ENCODE measurements around the gene NHLRC4.
A peak's percentile ranks its signal among the peaks of the same experiment; 100 is the strongest.

Gene NHLRC4

DNA sequence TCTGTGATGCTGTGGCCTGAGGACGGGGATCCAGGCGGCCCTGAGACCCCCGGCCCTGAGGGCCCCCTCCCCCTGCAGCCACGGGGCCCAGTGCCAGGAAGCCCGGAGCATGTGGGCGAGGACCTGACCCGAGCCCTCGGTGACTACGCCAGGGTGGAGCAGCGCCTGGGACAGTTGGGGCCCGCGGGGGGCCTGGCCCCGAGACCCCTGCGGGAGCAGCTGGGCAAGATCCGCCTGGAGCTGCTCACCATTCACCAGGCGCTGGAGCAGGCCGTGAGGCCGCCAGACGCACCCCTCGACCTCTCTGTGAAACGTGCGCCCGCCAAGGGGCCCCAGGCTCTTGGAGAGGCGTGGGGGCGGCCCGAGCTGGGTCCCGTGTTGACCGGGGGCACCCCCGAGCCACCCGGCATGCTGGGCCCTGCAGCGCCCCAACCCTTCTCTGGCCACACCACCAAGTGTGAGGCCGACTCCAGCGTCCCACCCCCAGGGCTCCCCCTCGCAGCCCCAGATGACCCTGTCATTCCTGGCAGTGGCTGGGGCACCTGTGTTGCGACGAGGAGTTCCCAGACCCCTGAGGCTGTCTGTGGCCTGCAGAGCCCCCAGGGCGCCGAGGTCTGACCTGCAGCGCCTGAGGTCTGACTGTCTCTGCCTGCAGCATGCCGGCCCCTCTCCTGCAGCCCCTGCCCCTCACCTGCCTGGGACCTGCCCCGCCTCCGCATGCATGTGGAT, 2.0 kb upstream of the NHLRC4 start:
- Histone ChIP-seq H3K4me1 (ENCODE audit: control insufficient read depth, insufficient read depth, low read length) (peaks cover 15% of the 10 kb centered on the region), H3K9me3 (ENCODE audit: control insufficient read depth, low read length) (no peaks in the 10 kb centered on the region), H3K4me3 (ENCODE audit: low read length) (no peak overlapping the region), H3K36me3 (ENCODE audit: control insufficient read depth, insufficient read depth, low read length, severe bottlenecking) (no peaks in the 10 kb centered on the region), H3K9ac (ENCODE audit: low read length) (no peak overlapping the region), H3K27me3 (replicated peaks; ENCODE audit: control insufficient read depth, insufficient read depth, low read length) (peaks cover 8% of the 10 kb centered on the region)
- no peak for DNase-seq (ENCODE audit: low read depth)

DNA sequence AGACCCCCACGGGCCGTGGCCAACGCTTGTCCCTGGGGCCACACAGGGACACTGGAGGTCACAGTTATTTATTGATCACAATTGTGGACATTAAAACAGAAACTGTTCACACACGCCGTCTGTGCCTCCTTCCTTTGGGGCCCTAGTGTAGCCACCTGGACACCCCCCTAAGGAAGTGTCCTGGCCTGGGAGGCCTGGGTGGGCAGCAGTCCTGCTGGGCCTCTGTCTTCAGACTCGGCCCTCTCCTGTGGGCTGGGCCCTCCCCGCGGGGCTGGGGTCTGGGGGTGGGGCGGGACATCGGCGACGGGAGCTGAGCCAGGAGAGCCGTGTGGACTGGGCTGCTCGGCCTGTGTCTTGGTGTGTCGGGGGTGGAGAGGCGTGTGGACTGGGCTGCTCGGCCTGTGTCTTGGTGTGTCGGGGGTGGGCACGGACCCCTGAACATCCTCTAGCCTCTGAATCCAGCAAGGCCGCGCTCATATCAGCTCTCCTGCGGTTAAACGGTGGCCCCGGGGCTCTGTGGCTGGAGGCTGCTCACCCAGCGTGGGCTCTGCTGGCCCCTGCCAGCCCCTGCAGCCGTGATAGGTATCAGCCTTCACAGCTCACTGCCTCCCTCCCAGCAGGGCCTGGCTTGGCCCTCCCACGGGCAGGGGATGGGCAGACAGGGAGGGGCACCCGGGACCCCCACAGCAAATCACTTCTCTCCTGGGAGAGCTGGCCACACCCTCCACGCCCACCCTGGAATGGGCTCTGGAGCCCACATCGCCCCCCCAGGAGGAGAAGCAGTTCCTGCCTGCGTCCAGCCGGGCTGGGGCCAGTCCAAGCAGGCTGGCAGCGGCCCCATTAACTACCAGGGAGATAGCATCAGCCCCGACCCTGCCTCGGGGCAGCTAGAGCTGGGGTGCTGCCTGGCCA, 1.1 kb upstream of the NHLRC4 start:
- Histone ChIP-seq H3K9ac (ENCODE audit: low read length) (no peak overlapping the region), H3K27me3 (replicated peaks; ENCODE audit: control insufficient read depth, insufficient read depth, low read length) (peaks cover 8% of the 10 kb centered on the region), H3K4me3 (ENCODE audit: low read length) (no peak overlapping the region), H3K36me3 (ENCODE audit: control insufficient read depth, insufficient read depth, low read length, severe bottlenecking) (no peaks in the 10 kb centered on the region), H3K4me1 (ENCODE audit: control insufficient read depth, insufficient read depth, low read length) (peaks cover 15% of the 10 kb centered on the region), H3K9me3 (ENCODE audit: control insufficient read depth, low read length) (no peaks in the 10 kb centered on the region)
- DNase-seq (ENCODE audit: low read depth) = peak; percentile 28

DNA sequence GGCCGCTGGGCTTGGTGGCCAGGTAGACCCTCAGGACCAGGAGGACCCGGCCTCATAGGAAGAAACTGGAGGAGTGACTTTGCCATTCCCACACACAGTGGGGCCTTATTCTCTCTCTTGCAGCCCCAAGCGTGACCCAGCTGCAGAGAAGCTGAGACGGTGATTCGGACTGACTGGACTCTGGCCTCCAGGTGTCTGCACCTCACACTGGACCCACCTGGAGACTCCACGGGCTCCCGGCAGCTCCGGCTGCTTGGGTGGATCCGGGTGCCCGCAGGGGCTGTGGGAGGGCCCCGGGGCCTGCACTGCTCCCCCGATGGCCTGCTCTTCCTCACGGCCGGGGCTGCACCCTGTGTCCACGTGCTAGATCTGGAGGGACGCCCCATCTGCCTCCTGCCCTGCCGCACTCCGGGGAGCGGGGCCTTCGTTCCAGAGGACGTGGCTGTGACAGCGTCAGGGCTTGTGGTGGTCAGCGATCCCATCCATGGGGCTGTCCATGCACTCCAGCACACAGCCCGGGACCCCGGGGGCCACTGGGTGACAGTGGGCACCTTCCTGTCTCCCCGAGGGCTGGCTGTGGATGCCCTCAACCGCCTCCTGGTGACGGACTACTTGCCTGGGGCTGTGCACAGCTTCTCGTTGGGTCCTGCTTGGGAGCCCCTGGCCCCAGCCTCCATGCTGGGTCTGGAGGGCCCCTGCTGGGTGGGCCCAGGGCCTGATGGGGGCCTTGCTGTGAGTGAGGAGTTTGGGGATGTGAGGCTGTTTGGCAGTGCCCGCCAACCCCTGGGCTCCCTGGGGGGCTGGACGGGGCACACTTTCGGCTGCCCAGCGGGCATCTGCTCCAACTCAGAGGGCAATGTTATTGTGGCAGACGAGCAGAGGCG, 810 bp downstream of the NHLRC4 start:
- Histone ChIP-seq H3K9me3 (ENCODE audit: control insufficient read depth, low read length) (no peaks in the 10 kb centered on the region), H3K4me1 (ENCODE audit: control insufficient read depth, insufficient read depth, low read length) (peaks cover 15% of the 10 kb centered on the region), H3K27me3 (replicated peaks; ENCODE audit: control insufficient read depth, insufficient read depth, low read length) (no peaks in the 10 kb centered on the region), H3K9ac (ENCODE audit: low read length) (peak overlapping the region; percentile 66), H3K4me3 (ENCODE audit: low read length) (no peak overlapping the region), H3K36me3 (ENCODE audit: control insufficient read depth, insufficient read depth, low read length, severe bottlenecking) (no peaks in the 10 kb centered on the region)
- no peak for DNase-seq (ENCODE audit: low read depth)

DNA sequence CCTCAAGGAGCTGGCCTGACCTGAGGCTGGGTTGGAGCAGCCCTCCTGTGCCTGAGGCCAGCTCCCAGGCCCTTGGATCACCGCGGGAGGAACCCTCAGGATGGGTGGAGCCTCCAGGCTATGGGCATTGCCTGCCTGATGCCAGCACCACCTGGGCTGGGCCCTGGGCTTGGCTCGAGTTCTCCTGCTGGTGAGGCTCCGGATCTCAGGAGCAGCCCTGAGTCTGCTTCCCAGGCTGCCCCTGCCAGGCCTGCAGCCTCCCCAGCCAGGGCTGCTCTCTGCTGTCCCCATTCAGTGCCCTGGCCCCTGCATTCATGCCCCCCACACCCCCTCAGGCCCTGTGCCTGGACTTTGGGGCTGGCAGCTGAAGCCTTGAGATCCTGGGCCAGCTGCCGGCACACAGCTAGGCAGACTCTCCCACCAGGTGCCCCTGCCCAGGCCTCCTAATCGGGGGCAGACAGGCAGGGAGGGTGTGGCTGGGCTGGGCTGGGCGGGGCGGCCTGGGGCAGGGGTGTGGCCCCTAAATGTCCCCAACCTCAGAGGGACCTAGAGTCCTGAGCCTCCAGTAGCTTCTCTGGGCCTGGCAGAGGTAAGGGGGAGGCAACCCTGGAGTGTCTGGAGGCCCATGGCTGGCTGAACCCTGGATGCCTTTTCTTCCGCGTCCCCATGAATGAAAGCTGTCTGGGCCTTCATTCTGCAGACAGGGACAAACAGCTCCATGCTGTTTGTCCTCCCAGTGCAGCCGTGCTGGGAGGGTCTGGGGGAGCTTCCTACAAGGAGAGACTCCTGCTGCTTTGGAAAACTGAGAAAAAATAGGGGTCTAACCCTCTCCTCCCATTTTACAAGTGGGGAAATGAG, 1.8 kb downstream of the NHLRC4 start:
- no peak for DNase-seq (ENCODE audit: low read depth)
- Histone ChIP-seq H3K9me3 (ENCODE audit: control insufficient read depth, low read length) (no peaks in the 10 kb centered on the region), H3K9ac (ENCODE audit: low read length) (peak overlapping the region; percentile 86), H3K36me3 (ENCODE audit: control insufficient read depth, insufficient read depth, low read length, severe bottlenecking) (no peaks in the 10 kb centered on the region), H3K27me3 (replicated peaks; ENCODE audit: control insufficient read depth, insufficient read depth, low read length) (no peaks in the 10 kb centered on the region), H3K4me3 (ENCODE audit: low read length) (peak overlapping the region; percentile 87), H3K4me1 (ENCODE audit: control insufficient read depth, insufficient read depth, low read length) (peaks cover 15% of the 10 kb centered on the region)

DNA sequence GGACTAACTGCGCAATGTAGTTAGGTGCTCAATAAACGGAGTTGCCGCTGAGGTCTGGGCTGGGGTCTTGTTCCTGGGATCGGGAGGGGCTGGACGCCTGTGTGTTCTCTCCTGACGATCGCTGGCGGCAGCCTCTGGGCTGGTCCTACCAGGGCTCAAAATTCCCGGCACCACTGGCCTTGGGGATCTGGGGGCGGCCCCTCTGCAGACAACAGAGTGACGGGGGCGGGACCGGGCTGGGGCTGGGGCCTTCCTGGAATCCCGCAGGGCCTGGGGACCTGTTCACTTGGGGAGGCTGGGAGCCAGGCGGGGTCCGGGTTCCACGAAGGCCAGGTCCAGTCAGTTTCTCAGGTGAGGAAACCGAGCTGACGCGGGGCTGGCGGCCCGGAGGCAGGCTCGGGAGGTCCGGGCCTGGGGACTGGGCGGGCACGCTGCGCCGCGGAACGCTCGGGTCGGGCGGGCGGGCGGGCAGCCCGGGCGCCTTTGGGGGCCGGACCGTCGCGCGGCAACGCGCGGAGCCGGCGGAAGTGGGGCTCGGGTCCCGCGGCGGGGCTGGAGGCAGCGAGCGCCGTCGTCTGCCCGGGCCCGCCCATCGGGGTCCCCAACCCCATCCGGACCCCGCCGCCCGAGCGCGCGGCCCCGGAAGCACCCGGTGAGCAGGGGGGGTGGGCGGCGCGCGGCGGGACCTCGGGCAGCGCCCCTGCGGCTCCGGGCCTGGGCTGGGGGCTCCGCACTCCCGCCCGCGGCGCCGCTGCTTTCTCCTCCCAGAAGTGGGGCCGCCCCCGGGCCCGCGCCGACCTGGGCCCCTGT, 2.8 kb downstream of the NHLRC4 start, which contains the start of gene PIGQ:
TSS of gene PIGQ (plus strand) at position 524 of the 810 bp plus-strand sequence. CDS start 4,107 bp downstream, outside the sequence.
- Histone ChIP-seq H3K27me3 (replicated peaks; ENCODE audit: control insufficient read depth, insufficient read depth, low read length) (no peaks in the 10 kb centered on the region), H3K4me3 (ENCODE audit: low read length) (peak within 1 kb of the TSS; percentile 87), H3K9ac (ENCODE audit: low read length) (peak within 1 kb of the TSS; percentile 86), H3K36me3 (ENCODE audit: control insufficient read depth, insufficient read depth, low read length, severe bottlenecking) (peaks cover 9% of the 10 kb centered on the region), H3K4me1 (ENCODE audit: control insufficient read depth, insufficient read depth, low read length) (peaks cover 15% of the 10 kb centered on the region), H3K9me3 (ENCODE audit: control insufficient read depth, low read length) (no peaks in the 10 kb centered on the region)
- peak; percentile 80 for DNase-seq (ENCODE audit: low read depth)

DNA sequence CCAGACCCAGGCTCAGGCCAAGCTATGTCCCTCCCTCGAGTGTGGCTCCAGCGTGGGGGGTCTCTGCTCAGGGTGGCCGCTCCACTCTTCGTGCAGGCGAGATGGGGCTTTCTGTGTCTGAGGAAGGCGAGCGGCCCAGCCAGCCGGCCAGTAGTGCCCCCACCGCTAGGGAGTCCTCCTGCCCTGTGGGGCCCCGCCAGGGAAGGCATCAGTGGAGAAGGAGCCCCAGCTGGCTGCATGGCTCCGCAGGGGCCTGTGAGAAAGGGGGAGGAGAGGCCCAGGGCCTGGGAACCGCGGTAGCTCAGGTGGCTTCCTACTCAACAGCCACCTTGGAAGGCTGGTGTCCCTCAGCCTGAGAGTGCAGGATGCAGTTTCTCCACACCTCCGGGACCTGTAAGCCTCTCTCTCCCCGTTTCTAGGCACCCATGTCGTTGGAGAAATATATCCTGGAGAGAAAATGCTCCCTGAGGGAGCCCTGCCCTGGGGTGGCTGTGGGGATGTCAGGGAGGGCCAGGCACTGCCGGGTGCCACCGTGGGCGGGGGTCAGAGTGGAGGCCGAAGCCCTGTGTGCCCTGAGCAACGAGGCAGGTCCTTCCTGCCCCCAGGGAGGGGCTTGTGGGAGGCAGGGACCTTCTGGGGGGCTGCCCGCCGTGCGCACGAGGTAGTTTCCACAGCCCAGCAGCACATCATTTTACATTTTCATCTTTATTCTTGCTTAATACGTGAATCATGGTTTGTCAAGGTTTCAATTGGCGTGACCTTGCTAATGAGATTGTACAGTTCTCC, 6.3 kb downstream of the NHLRC4 start:
- no peak for DNase-seq (ENCODE audit: low read depth)
- Histone ChIP-seq H3K36me3 (ENCODE audit: control insufficient read depth, insufficient read depth, low read length, severe bottlenecking) (peaks cover 16% of the 10 kb centered on the region), H3K4me3 (ENCODE audit: low read length) (no peak overlapping the region), H3K9ac (ENCODE audit: low read length) (no peak overlapping the region), H3K27me3 (replicated peaks; ENCODE audit: control insufficient read depth, insufficient read depth, low read length) (no peaks in the 10 kb centered on the region), H3K9me3 (ENCODE audit: control insufficient read depth, low read length) (no peaks in the 10 kb centered on the region), H3K4me1 (ENCODE audit: control insufficient read depth, insufficient read depth, low read length) (peaks cover 5% of the 10 kb centered on the region)

DNA sequence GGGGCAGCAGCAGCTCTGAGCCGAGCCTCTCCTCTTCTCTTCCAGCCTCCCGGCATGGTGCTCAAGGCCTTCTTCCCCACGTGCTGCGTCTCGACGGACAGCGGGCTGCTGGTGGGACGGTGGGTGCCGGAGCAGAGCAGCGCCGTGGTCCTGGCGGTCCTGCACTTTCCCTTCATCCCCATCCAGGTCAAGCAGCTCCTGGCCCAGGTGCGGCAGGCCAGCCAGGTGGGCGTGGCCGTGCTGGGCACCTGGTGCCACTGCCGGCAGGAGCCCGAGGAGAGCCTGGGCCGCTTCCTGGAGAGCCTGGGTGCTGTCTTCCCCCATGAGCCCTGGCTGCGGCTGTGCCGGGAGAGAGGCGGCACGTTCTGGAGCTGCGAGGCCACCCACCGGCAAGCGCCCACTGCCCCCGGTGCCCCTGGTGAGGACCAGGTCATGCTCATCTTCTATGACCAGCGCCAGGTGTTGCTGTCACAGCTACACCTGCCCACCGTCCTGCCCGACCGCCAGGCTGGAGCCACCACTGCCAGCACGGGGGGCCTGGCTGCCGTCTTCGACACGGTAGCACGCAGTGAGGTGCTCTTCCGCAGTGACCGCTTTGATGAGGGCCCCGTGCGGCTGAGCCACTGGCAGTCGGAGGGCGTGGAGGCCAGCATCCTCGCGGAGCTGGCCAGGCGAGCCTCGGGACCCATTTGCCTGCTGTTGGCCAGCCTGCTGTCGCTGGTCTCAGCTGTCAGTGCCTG, 7.4 kb downstream of the NHLRC4 start:
- Histone ChIP-seq H3K4me3 (ENCODE audit: low read length) (no peak overlapping the region), H3K9me3 (ENCODE audit: control insufficient read depth, low read length) (no peaks in the 10 kb centered on the region), H3K36me3 (ENCODE audit: control insufficient read depth, insufficient read depth, low read length, severe bottlenecking) (peaks cover 16% of the 10 kb centered on the region), H3K27me3 (replicated peaks; ENCODE audit: control insufficient read depth, insufficient read depth, low read length) (no peaks in the 10 kb centered on the region), H3K4me1 (ENCODE audit: control insufficient read depth, insufficient read depth, low read length) (peaks cover 2% of the 10 kb centered on the region), H3K9ac (ENCODE audit: low read length) (no peak overlapping the region)
- DNase-seq (ENCODE audit: low read depth) = no peak

DNA sequence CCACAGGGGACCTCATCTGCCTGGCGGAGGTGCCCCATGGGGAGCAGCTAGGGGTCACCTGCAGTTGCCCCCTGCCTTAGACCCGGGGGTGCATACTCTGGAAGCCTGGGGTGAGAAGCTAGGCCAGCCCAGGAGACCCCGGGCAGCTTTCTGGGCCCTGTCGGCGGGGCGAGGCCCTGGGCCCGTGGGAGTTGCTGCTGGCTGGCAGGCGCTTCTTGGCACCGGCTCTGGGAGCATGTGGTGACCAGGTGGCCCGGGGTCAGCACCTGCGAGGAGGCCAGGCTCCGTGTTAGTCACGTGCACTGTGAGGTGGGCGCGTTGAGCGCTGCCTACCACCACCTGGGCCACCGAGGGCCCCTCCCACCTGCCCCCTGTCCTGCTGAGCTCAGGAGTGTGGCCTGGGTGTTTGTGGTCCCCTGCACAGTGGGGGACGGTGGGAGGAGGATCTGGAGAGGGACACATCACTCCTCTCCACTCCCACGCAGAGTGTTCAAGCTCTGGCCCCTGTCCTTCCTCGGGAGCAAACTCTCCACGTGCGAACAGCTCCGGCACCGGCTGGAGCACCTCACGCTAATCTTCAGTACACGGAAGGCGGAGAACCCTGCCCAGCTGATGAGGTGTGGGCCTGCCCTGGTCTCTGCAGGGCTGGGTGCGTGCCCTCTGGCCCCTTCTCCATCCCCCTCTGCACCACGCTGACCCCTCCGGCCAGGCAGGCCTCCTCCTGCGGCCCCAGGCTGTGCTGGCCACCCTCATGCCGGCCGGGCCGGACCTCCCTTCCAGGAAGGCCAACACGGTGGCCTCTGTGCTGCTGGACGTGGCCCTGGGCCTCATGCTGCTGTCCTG, 8.8 kb downstream of the NHLRC4 start:
- DNase-seq (ENCODE audit: low read depth) = no peak
- H3K4me3 ChIP-seq (ENCODE audit: low read length) = no peak overlapping the region
- no peaks in the 10 kb centered on the region for H3K27me3 ChIP-seq (replicated peaks; ENCODE audit: control insufficient read depth, insufficient read depth, low read length)
- H3K36me3 ChIP-seq (ENCODE audit: control insufficient read depth, insufficient read depth, low read length, severe bottlenecking) = peaks cover 16% of the 10 kb centered on the region
- H3K4me1 ChIP-seq (ENCODE audit: control insufficient read depth, insufficient read depth, low read length) = no peaks in the 10 kb centered on the region
- H3K9me3 ChIP-seq (ENCODE audit: control insufficient read depth, low read length) = no peaks in the 10 kb centered on the region
- H3K9ac ChIP-seq (ENCODE audit: low read length) = no peak overlapping the region
